Neural crest cell (in vitro differentiated cells): Measurements from ENCODE around the gene CASP2. TPM values are rescaled to one million over a fixed set of nuclear protein-coding genes. Genes with fewer than 3 reads are reported as not detected.

ENCODE experiments used
- DNase-seq: peaks from one replicate; pipeline ENCODE4 v3.0.0; 2021; ENCODE audit warnings: low read depth, mixed read lengths, low spot score
- H3K27ac Mint-ChIP-seq: one replicate; pipeline ENCODE4 v1.8.0; 2021; ENCODE audit warnings: mild to moderate bottlenecking, mixed read lengths; ENCODE audit not compliant: unreplicated experiment
- H3K27me3 Mint-ChIP-seq: 2 replicates; pipeline ENCODE4 v1.8.0; 2021; ENCODE audit warnings: low read depth, mild to moderate bottlenecking, mixed read lengths
- H3K36me3 Mint-ChIP-seq: 2 replicates; pipeline ENCODE4 v1.8.0; 2021; ENCODE audit warnings: low read depth, mild to moderate bottlenecking, mixed read lengths
- H3K4me1 Mint-ChIP-seq: 2 replicates; pipeline ENCODE4 v1.8.0; 2021; ENCODE audit warnings: mixed read lengths
- H3K4me3 Mint-ChIP-seq: one replicate; pipeline ENCODE4 v1.8.0; 2021; ENCODE audit warnings: mild to moderate bottlenecking, mixed read lengths
- H3K9me3 Mint-ChIP-seq: 2 replicates; pipeline ENCODE4 v1.8.0; 2021; ENCODE audit warnings: mixed read lengths
- CTCF ChIP-seq: fragments of 200-600 bp; sonication (generic); conservative IDR thresholded peaks from 2 replicates; pipeline ENCODE4 v1.5.0; 2021; ENCODE audit warnings: antibody characterized with exemption, mild to moderate bottlenecking
- total RNA-seq: library from RNA; stranded (reverse); gene quantifications from 2 replicates; pipeline ENCODE4 v1.2.1, GENCODE V29; 2021

CASP2 gene
- total RNA-seq, 1 donor from 2014 or later: 76.2 TPM

- Mint-ChIP-seq H3K36me3 (no peaks in the 10 kb centered on the region), H3K9me3 (no peaks in the 10 kb centered on the region), H3K4me1 (peaks cover 15% of the 10 kb centered on the region), H3K4me3 (peak overlapping the region; percentile 70), H3K27ac (no peak overlapping the region), H3K27me3 (peaks cover 21% of the 10 kb centered on the region)
- peak; percentile 45 for DNase-seq
- peak; percentile 67 for TF ChIP-seq CTCF
Observed at GRCh38 chr7:143345428-143345900, 57.3 kb downstream of the CASP2 start.

GRCh38 chr7:143346018-143346417, 57.9 kb downstream of the CASP2 start:
- Mint-ChIP-seq H3K27me3 (peaks cover 21% of the 10 kb centered on the region), H3K9me3 (no peaks in the 10 kb centered on the region), H3K36me3 (no peaks in the 10 kb centered on the region), H3K27ac (no peak overlapping the region), H3K4me3 (no peak overlapping the region), H3K4me1 (peaks cover 15% of the 10 kb centered on the region)
- DNase-seq: no peak
- TF ChIP-seq CTCF: no peak

GRCh38 chr7:143347950-143348349, 59.8 kb downstream of the CASP2 start:
- H3K27ac Mint-ChIP-seq: no peak overlapping the region
- no peaks in the 10 kb centered on the region for H3K36me3 Mint-ChIP-seq
- peaks cover 28% of the 10 kb centered on the region for H3K27me3 Mint-ChIP-seq
- H3K4me1 Mint-ChIP-seq: peaks cover 34% of the 10 kb centered on the region
- no peak for DNase-seq
- no peak for TF ChIP-seq CTCF
- no peaks in the 10 kb centered on the region for H3K9me3 Mint-ChIP-seq
- H3K4me3 Mint-ChIP-seq: no peak overlapping the region

- no peak overlapping the region for H3K27ac Mint-ChIP-seq
Observed at GRCh38 chr7:143351060-143351459, 62.9 kb downstream of the CASP2 start.

GRCh38 chr7:143351574-143351973, 63.4 kb downstream of the CASP2 start:
- Mint-ChIP-seq H3K4me3 (no peak overlapping the region), H3K9me3 (no peaks in the 10 kb centered on the region), H3K27me3 (peaks cover 13% of the 10 kb centered on the region), H3K36me3 (peaks cover 2% of the 10 kb centered on the region), H3K27ac (no peak overlapping the region), H3K4me1 (peaks cover 33% of the 10 kb centered on the region)
- no peak for DNase-seq
- TF ChIP-seq CTCF: no peak

More at GRCh38 chr7:143351060-143351459, 62.9 kb downstream of the CASP2 start:
- DNase-seq: no peak
- H3K4me3 Mint-ChIP-seq: no peak overlapping the region
- H3K4me1 Mint-ChIP-seq: peaks cover 33% of the 10 kb centered on the region
- peaks cover 17% of the 10 kb centered on the region for H3K27me3 Mint-ChIP-seq
- no peak for TF ChIP-seq CTCF
- peaks cover 2% of the 10 kb centered on the region for H3K36me3 Mint-ChIP-seq
- no peaks in the 10 kb centered on the region for H3K9me3 Mint-ChIP-seq
